NCI-H2081 treated with DMSO at 0.1 percent for 48 hours (cell line): Measurements from ENCODE around the gene AATK.

Source experiments
- DNase-seq: peaks from one replicate; lab custom pipeline; 2025; lab: John Stamatoyannopoulos, UW

Gene AATK

GRCh38 chr17:81070541-81071246 is 95.3 kb downstream of the AATK start:
- no peak for DNase-seq

GRCh38 chr17:81069135-81069645 is 96.8 kb downstream of the AATK start:
- no peak for DNase-seq

- DNase-seq = no peak
Measured at GRCh38 chr17:81068411-81069134, 97.4 kb downstream of the AATK start.

GRCh38 chr17:81067391-81067811 is 98.6 kb downstream of the AATK start:
- DNase-seq = no peak
